Right renal cortex interstitium (tissue), 3 donors: Measurements from ENCODE around the gene SIDT2. TPM values are rescaled to one million over a fixed set of nuclear protein-coding genes. Genes with fewer than 3 reads are reported as not detected.

ENCODE experiments used
- DNase-seq, 3 donors: peaks; one replicate each; pipeline ENCODE4 v3.0.0-alpha.2; 2013; ENCODE audit warnings: low read depth in 3 of 3, low spot score in 2 of 3
- polyA plus RNA-seq, 3 donors: library from polyadenylated mRNA; unstranded; fragments of 120-200 nt; gene quantifications; one replicate each; pipeline ENCODE4 v1.2.1, GENCODE V29; 2013; ENCODE audit not compliant: insufficient read length in 3 of 3

Gene SIDT2
- polyA plus RNA-seq, 3 donors = 35.0 to 38.6 (median 38.5) TPM

DNA sequence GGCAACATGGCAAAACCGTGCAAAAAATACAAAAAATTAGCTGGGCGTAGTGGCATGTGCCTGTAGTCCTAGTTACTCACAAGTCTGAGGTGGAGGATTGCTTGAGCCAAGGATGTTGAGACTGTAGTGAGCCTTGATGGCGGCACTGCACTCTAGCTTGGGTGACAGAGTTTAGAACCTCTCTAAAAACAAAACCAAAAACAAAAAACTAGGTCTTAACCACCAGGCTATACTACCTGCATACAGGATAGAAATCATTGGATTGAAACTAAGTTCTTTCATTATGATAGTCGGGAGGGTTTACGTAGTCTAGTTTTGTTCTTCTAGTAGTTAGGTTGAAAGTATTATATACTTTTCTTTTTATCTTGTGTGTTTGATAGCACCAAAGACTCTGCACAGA lies 59.7 kb downstream of the SIDT2 start:
- no peak for DNase-seq

DNA sequence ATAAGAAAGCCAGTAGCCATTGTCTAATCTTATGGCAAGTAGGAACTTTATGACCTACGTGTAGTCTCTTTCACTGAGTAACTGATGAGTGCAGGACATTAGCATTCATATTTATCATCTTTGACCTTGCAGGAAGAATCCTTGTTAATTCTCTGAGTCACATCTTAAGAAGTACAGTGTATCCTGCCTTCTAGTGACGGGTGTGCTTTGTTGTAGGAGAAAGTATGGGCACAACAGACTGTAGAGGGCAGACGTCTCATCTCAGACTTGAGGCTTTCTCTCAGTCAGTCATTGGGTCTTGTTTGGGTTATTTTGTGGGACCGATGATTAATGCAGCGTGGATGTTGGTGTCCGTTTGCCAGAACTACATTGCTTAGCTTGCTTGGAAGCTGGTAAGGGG lies 60.8 kb downstream of the SIDT2 start:
- no peak for DNase-seq

Other genes with a start within 250 kb of the SIDT2 start
- gene SIK3, start 80.3 kb upstream of the SIDT2 start, polyA plus RNA-seq = 10 to 100 TPM; 30.8 to 31.9 (median 31.5) TPM
- gene PAFAH1B2, start 34.5 kb upstream of the SIDT2 start, polyA plus RNA-seq = 10 to 100 TPM; 76.5 to 82.9 (median 81.0) TPM
- 100 to 1,000 TPM; 124 to 132 (median 129) TPM for gene TAGLN, start 20.6 kb downstream of the SIDT2 start, polyA plus RNA-seq
- 10 to 100 TPM; 18.5 to 20.1 (median 19.2) TPM for gene PCSK7, start 53.3 kb downstream of the SIDT2 start, polyA plus RNA-seq
- 10 to 100 TPM; 29.7 to 33.1 (median 31.7) TPM for gene RNF214, start 53.9 kb downstream of the SIDT2 start, polyA plus RNA-seq
- 10 to 100 TPM; 17.3 to 17.6 (median 17.5) TPM for gene BACE1-AS, start 112.6 kb downstream of the SIDT2 start, polyA plus RNA-seq
- gene BACE1, start 137.5 kb downstream of the SIDT2 start, polyA plus RNA-seq = 10 to 100 TPM; 56.9 to 61.3 (median 58.5) TPM
- gene CEP164, start 149.1 kb downstream of the SIDT2 start, polyA plus RNA-seq = 10 to 100 TPM; 19.6 to 22.9 (median 22.1) TPM